AG09319 (cell line): ENCODE data around the gene POLR1D.

Source experiments
- DNase-seq: peaks from one replicate; pipeline ENCODE4 v3.0.0-alpha.2; 2010; ENCODE audit warnings: low read depth; ENCODE audit errors: extremely low read depth
- TF ChIP-seq, protein P1 (sequence below): IDR thresholded peaks from 2 replicates; pipeline ENCODE4 v1.5.1; 2011; ENCODE audit warnings: low read depth, mild to moderate bottlenecking, inconsistent platforms, low read length, moderate library complexity

The POLR1D gene

GRCh38 chr13:27638001-27638400, 16.3 kb downstream of the POLR1D start:
- TF ChIP-seq, protein P1, sequence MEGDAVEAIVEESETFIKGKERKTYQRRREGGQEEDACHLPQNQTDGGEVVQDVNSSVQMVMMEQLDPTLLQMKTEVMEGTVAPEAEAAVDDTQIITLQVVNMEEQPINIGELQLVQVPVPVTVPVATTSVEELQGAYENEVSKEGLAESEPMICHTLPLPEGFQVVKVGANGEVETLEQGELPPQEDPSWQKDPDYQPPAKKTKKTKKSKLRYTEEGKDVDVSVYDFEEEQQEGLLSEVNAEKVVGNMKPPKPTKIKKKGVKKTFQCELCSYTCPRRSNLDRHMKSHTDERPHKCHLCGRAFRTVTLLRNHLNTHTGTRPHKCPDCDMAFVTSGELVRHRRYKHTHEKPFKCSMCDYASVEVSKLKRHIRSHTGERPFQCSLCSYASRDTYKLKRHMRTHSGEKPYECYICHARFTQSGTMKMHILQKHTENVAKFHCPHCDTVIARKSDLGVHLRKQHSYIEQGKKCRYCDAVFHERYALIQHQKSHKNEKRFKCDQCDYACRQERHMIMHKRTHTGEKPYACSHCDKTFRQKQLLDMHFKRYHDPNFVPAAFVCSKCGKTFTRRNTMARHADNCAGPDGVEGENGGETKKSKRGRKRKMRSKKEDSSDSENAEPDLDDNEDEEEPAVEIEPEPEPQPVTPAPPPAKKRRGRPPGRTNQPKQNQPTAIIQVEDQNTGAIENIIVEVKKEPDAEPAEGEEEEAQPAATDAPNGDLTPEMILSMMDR, result no peak
- DNase-seq, result no peak

DNA sequence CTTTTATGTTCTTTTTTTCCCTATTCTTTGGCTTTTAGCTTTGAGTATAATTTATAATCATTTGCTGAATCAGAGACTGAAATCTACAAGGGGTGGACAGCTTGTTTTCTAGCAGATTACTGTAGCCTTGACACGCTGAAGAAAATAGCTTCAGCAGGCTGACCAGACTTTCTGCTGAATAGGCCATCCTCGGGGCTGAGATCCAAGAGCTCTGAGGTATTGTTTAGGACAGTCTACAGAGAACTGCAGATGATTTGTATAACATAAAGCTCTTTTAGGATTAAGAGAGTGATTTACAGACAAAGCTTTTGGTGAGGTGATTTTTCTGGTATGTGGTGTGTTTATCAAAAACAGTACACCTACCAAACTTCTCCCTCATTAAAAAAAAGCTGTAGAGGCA, 16.8 kb downstream of the POLR1D start:
- DNase-seq, result no peak
- TF ChIP-seq, protein P1, result no peak

GRCh38 chr13:27639186-27639585, 17.5 kb downstream of the POLR1D start:
- DNase-seq, result no peak
- TF ChIP-seq, protein P1, result no peak

DNA sequence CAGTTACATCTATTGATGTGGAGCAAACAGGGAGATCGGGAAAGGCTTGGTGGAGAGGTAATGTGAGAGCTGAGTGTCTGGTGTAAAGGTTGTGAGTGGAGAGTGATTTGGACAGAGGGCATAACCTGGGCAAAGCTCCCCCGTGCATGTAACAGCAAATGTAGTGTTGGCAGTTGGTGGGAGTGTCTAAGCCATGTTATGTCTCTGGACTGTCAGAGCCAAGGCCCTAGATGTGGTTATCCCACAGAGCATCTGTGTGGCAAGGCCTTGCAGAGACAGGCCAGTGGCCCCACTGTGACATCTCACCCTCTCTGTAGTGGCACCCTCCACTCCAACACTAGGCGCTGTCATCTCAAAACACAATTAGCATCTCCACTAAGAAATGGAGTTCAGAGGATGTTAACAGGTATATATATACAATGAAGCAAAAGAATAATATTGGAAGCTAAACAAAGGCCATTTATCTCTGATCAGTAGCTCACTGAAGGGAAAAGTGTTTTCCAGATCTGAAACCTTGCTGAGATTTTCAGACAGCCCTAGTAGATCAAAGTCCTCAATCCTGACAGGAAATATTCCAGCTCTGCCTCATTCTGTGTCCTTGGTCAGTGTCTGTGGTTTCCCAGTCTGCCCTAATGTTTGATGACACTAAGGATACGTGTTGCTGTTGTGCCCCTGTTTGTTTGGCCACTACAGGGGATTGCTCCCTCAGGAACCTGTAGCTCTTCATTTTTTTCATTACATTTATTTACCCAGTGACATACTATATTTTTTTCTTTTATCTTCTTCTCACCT, 20.2 kb downstream of the POLR1D start:
- TF ChIP-seq, protein P1, result no peak
- no peak for DNase-seq

DNA sequence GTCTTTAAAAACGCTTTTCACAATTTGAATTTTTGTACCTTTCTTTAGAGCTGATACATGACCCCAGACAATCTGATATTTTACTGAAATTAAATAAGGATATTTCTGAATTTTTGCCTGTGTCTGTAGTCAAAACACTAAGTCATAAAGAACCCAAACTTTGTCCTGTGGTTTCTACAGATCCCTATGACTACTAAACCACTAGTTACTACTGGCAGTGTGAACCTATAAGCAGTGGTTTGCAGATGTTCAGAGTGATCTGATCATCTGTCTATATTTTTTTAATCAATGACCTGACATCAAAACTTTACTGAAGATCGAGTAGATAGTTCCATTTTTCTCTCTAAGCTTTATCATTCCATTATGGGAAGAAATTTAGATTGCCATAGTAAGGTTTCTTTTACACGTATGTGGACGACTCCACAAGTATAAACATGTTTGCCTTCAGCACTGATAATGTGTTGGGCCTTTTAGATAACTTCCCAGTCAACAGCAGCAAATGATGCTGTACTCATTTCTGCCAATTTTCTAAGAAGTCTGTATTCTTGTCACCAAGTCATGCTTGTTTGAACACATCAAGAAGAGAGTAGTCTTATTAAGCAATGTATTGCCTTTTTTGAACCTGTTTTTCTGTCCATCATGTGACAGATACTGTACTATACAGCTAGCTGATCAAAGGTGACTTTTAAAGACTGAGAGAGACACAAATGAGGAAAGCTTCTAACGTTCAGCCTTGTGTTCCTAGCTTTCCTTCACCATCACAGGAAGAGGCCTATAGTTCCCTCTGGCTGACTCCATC, 21.8 kb downstream of the POLR1D start:
- no peak for DNase-seq
- TF ChIP-seq, protein P1, result no peak

DNA sequence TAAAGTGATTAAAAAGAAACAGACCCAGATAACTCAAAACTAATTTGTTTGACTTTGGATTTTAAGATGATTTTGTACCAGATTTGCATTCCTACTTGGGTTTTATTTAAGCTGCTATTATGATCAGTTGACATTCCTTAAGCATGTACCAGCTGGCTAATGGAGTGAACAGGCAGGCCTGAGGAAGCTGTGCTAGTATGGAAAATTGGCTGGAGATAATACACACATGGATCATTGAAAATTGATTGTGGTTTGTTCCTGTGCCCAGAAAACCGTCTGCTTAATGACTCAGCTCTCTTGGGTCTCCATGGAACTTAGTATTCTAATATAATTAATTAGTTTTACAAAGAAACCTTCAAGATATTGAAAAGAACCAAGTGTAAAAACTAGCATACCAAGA, 22.6 kb downstream of the POLR1D start:
- DNase-seq, result peak; percentile 71

GRCh38 chr13:27650312-27650711, 28.6 kb downstream of the POLR1D start:
- TF ChIP-seq, protein P1, result no peak
- no peak for DNase-seq

More for the DNA sequence above, 22.6 kb downstream of the POLR1D start:
- TF ChIP-seq, protein P1, result no peak
